HG03064 (cell line): ENCODE data around the gene DRAM1.
"Not testable (repeated sequence)": the region's sequence is repeated elsewhere in the genome, so short reads cannot be mapped to it uniquely, and the experiment has no call there.

Experiments
- ATAC-seq: cut with Tn5 transposase; IDR thresholded peaks from one replicate; pipeline ENCODE4 v1.9.1; 2021; ENCODE audit warnings: low read depth; ENCODE audit not compliant: unreplicated experiment

DRAM1 gene

GRCh38 chr12:101892794-101893193 lies 15.4 kb downstream of the DRAM1 start:
- no peak for ATAC-seq

DNA sequence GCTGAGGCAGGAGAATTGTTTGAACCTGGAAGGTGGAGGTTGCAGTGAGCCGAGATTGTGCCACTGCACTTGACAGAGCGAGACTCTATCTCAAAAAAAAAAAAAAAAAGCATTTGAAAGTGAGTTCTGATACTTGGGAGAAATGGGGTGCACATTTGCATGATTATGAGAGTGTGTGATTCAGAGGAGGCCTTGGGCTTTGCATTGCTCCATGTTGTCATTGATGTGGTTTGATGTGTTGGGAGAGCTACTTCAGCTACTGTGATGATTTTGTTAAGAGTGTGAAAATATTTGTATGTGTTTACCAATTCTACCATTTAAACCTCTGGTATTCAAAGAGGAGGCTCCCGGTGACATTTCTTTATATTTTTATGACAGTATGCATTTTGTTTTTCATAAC lies 24.4 kb downstream of the DRAM1 start:
- ATAC-seq, result no peak

DNA sequence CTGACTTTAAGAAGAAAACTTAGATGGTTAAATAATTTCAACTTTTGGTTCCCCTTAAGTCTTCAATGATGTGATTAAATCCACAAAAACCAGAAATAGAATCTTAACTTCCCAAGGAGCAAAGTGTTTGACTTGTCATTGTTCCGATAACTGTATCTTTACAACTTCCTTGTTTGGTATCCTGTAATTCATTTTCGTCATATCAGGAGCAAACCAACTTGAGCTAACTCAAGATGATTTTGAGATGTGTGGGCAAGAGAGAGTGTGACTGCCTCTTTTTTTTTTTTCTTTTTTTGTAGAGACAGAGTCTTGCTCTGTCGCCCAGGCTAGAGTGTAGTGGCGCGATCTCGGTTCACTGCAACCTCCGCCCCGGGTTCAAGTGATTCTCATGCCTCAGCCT lies 25.3 kb downstream of the DRAM1 start:
- no peak for ATAC-seq

GRCh38 chr12:101906226-101906625 lies 28.8 kb downstream of the DRAM1 start:
- ATAC-seq, result no peak

GRCh38 chr12:101908395-101908794 lies 31.0 kb downstream of the DRAM1 start:
- ATAC-seq, result no peak

DNA sequence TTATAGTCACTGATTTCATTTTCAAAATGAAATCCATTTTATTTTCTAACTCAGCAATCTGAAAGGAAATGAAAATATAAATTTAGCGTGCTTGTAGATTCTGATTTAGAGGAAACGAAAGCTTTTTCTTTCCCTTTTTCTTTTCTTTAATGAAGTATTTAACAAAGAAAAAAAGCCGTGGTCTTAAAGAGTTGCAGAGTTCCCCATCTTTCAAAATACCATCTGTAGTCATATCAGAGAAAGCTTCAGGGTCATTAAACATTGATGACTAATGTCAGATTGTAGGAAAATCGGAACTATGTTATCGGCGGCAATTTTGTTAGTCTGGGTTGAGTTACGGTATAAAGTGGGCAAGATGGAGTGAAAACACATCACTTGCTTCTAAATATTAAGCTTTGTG lies 32.3 kb downstream of the DRAM1 start:
- no peak for ATAC-seq

DNA sequence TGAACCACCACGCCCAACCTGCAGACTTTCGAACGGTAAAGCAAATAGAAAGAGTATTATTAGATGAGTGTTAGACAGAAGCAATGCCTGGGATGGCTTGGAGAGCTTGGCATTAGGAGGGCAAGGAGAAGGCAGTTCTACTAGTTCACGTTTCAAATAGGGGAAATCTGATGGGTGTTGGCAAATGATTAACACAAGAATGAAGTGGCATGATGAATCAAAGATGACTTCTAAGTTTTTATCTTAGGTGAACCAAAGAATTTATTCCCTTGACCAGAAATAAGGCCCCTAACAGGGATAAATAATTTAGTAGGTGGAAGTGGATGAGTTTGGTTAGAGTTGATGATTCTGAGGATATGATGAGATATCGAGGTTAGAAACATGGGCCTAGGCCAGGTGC lies 38.5 kb downstream of the DRAM1 start:
- ATAC-seq, result no peak

DNA sequence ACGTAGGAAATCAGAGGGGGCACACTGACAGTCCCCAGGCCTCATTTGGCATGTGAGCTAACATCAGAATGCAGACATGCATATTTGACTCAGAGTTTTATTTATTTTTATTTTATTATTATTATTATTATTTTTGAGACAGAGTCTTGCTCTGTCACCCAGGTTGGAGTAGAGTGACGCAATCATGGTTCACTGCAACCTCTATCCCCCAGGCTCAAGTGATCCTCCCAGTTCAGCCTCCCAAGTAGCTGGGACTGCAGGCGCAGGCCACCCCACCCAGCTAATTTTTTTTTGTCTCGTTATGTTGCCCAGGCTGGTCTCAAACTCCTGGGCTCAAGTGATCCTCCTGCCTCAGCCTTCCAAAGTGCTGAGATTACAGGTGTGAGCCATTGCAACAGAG lies 41.4 kb downstream of the DRAM1 start:
- not testable (repeated sequence) for ATAC-seq

DNA sequence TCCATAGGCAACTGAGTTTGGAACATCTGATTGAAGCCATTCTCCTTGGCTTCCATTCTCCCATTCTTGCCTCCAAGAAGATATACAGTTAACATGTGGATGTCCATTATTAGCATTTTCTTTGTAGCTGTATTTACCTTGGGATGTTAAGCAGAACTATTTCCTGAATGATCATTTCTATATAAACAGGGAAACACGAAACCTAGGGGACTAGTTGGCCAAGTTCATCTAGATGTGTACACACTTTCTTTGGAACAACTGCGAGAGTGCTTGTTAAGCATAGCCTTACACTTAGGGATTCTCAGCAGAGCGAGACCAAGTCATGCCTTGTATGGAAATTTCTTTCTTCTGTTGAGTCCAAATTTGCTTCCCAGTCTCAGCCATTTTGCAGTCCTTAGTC lies 42.1 kb downstream of the DRAM1 start:
- ATAC-seq, result no peak

DNA sequence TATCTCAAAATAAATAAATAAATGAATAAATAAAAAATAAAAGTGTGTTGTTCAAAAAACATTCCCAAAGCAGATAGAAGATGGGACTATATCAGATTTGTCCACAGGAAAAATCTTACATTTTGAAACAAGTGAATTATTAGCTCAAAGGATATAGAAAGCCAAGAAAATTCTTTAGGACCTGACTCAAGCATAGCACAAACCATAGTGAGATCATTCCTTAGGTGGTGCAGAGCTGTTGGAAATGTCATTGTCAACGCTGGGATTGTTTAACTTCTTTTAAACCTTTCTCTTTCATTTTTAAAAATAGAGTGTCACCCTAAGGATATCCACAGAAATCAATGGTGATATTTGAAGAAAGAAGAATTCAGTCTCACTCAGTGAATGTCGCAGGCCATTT lies 43.5 kb downstream of the DRAM1 start:
- no peak for ATAC-seq

GRCh38 chr12:101923045-101923718 lies 45.8 kb downstream of the DRAM1 start:
- ATAC-seq, result no peak

DNA sequence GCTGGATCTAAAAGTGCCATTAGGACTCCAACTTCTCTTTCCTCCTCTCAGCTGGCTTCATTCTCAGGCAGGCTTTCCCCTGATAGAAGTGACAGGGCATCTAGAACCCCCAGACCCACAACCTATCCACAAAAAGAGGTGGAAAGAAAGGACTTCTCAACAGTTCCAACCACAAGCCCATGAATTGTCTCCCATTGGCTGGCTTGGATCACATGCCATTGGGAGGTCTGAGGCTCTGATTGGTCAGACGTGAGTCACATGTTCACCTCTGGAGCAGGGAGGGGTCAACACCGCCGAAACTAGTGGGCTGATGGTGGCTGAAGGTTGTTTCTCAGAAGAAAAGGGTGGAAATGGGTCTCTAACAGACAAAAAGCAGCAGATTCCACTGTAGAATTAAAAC lies 47.2 kb downstream of the DRAM1 start:
- no peak for ATAC-seq

DNA sequence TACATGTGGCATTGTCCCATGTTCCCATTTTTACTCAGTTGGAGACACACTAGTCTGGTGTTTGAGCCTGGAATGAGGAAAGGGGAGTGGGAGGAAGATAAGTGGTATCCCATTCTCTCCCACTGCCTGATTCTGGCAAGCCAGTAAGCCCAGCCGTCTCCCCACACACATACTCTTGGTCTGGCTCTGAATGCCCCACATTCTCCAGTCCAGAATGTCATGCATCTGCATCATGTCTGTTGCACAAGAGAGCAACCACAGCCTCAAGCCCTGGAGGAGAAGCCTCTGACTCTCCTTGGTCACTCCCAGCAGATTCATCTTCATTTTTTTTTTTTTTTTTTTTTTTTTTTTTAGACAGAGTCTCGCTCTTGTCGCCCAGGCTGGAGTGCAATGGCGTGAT lies 48.0 kb downstream of the DRAM1 start:
- ATAC-seq, result no peak

DNA sequence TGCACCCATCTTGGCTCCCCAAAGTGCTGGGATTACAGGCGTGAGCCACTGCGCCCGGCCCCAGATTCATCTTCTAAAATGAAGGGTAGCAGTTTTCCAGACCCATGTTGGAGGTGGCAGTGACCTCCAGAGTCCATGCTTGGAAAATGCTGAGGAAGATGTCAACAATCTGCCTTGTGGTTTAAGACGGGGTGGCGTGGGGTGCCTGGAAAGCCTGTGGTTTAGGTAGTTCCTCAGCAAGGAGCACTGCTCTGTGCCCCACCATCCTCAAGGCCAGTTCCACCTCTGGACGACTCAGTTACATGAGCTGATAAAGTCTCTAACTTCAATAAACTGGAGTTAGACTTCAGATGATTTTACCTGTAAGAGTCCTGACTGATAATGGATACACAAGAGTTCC lies 48.6 kb downstream of the DRAM1 start:
- no peak for ATAC-seq

DNA sequence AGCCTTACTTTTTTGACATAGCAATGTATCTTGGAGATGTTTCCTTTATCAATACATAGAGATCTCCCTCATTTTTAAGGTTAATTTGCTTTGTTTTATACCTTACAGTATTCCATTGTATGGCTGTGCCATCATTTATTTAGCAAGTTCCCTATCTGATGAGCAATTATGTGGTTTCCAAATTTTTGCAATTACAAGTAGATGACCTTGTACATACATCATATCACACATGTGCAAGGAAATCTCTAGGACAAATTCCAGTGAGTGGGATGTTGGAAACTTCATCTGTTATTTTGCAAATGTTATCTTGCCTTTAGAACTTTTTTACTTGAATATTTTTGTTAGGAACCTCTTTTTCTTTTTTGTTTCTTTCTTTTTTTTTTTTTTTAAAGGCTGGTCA lies 49.7 kb downstream of the DRAM1 start:
- ATAC-seq, result no peak

GRCh38 chr12:101927999-101928398 lies 50.6 kb downstream of the DRAM1 start:
- no peak for ATAC-seq

DNA sequence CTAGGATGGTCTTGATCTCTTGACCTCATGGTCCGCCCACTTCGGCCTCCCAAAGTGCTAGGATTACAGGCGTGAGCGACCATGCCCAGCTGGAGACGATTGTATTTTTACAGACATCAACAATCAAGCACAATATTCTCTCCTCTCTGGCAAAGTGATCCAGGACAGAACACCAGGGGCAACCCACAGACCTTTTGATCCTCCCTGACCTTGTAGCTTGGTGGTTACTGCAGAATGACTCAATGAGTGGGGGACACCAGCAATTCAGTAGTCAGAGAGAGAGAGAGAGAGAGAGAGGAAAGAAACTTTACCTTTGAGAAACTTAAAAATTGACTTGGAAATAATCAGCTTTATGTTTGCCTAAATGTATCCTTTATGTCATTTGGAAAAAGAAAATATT lies 51.2 kb downstream of the DRAM1 start:
- ATAC-seq, result no peak

- ATAC-seq, result no peak
These were observed 52.1 kb downstream of the DRAM1 start for GRCh38 chr12:101929365-101930041.

GRCh38 chr12:101931498-101932326 lies 54.3 kb downstream of the DRAM1 start:
- ATAC-seq, result peak; percentile 44

DNA sequence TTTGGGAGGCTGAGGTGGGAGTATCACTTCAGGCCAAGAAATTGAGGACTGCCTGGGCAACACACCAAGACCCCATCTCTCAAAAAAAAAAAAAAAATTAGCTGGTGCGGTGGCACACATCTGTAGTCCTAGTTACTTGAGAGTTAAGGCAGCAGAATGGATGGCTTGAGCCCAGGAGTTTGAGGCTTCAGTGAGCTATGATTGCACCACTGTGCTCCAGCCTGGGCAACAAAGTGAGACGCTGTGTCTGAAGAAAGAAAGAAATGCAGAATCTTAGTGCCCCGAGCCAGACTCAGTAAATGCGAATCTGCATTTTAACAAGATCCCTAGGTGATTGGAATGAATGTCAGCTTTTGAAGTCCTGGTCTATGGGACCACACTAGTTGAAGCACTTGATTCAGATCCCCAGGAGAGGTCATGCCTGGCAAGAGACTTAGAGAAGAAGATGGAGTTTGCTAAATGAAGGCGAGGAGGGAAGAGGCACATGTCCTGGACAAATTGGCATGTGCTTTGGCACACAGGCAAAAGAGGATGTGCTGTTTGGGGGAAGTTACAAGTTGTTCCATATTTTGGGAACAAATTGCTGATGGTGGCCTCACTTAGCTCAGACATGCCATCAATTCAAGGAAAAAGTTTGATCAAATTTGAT lies 56.6 kb downstream of the DRAM1 start:
- no peak for ATAC-seq
